Nephron (organoid): ENCODE results near the gene CELF2.

Experiments used
- H3K27ac Mint-ChIP-seq, 3 experiments: 2 replicates each; pipeline ENCODE4 v1.8.0; 2020; ENCODE audit warnings: mixed read lengths in 3 of 3, mild to moderate bottlenecking in 2 of 3, moderate library complexity in 1 of 3
- H3K27me3 Mint-ChIP-seq: 2 replicates; pipeline ENCODE4 v1.8.0; 2021; ENCODE audit warnings: low read depth, mild to moderate bottlenecking, moderate library complexity, mixed read lengths
- H3K36me3 Mint-ChIP-seq: 2 replicates; pipeline ENCODE4 v1.8.0; 2020; ENCODE audit warnings: low read depth, mixed read lengths
- H3K4me1 Mint-ChIP-seq: 2 replicates; pipeline ENCODE4 v1.8.0; 2020; ENCODE audit warnings: mixed read lengths
- H3K4me3 Mint-ChIP-seq, 3 experiments: 2 replicates each; pipeline ENCODE4 v1.8.0; 2020; ENCODE audit warnings: mild to moderate bottlenecking in 3 of 3, mixed read lengths in 3 of 3, moderate library complexity in 2 of 3
- H3K9me3 Mint-ChIP-seq: 2 replicates; pipeline ENCODE4 v1.8.0; 2020; ENCODE audit warnings: mixed read lengths
- CTCF ChIP-seq, 3 experiments: fragments of 200-600 bp; sonication (generic); IDR thresholded peaks; one replicate each; pipeline ENCODE4 v1.5.0; 2021; ENCODE audit warnings: antibody characterized with exemption in 3 of 3; ENCODE audit not compliant: unreplicated experiment in 3 of 3

CELF2 gene

GRCh38 chr10:11026773-11027172 lies 9.1 kb downstream of the CELF2 start:
- peaks cover 3% of the 10 kb centered on the region for H3K36me3 Mint-ChIP-seq
- peak overlapping the region; percentile 24 to 71 (median 65) for H3K27ac Mint-ChIP-seq
- H3K27me3 Mint-ChIP-seq, result peaks cover 21% of the 10 kb centered on the region
- H3K4me1 Mint-ChIP-seq, result peaks cover 71% of the 10 kb centered on the region
- no peaks in the 10 kb centered on the region for H3K9me3 Mint-ChIP-seq
- peak overlapping the region in 2 of 3 experiments; percentile 1 to 22 for H3K4me3 Mint-ChIP-seq
- no peak for TF ChIP-seq CTCF (IDR thresholded peaks at IDR 0.05; ENCODE audit: unreplicated experiment in 3 of 3)

GRCh38 chr10:11034762-11035161 lies 17.1 kb downstream of the CELF2 start:
- peaks cover 7% of the 10 kb centered on the region for H3K36me3 Mint-ChIP-seq
- peaks cover 7% of the 10 kb centered on the region for H3K27me3 Mint-ChIP-seq
- TF ChIP-seq CTCF (IDR thresholded peaks at IDR 0.05; ENCODE audit: unreplicated experiment in 3 of 3), result no peak
- no peak overlapping the region for H3K4me3 Mint-ChIP-seq
- no peaks in the 10 kb centered on the region for H3K9me3 Mint-ChIP-seq
- peaks cover 27% of the 10 kb centered on the region for H3K4me1 Mint-ChIP-seq
- H3K27ac Mint-ChIP-seq, result no peak overlapping the region

- Mint-ChIP-seq H3K4me1 (peaks cover 24% of the 10 kb centered on the region), H3K27ac (no peak overlapping the region), H3K36me3 (peaks cover 7% of the 10 kb centered on the region), H3K9me3 (no peaks in the 10 kb centered on the region), H3K4me3 (no peak overlapping the region), H3K27me3 (peaks cover under 1% of the 10 kb centered on the region)
- TF ChIP-seq CTCF (IDR thresholded peaks at IDR 0.05; ENCODE audit: unreplicated experiment in 3 of 3), result no peak
Measured at GRCh38 chr10:11035301-11035991, 17.8 kb downstream of the CELF2 start.

- H3K4me3 Mint-ChIP-seq, result no peak overlapping the region
- H3K27ac Mint-ChIP-seq, result no peak overlapping the region
- TF ChIP-seq CTCF (IDR thresholded peaks at IDR 0.05; ENCODE audit: unreplicated experiment in 3 of 3), result peak; percentile 50 to 63 (median 56)
- no peaks in the 10 kb centered on the region for H3K27me3 Mint-ChIP-seq
- peaks cover 7% of the 10 kb centered on the region for H3K36me3 Mint-ChIP-seq
- no peaks in the 10 kb centered on the region for H3K9me3 Mint-ChIP-seq
- peaks cover 24% of the 10 kb centered on the region for H3K4me1 Mint-ChIP-seq
Measured at GRCh38 chr10:11036424-11037011, 18.8 kb downstream of the CELF2 start.

- no peak overlapping the region for H3K27ac Mint-ChIP-seq
- H3K9me3 Mint-ChIP-seq, result no peaks in the 10 kb centered on the region
- H3K4me1 Mint-ChIP-seq, result peaks cover 28% of the 10 kb centered on the region
- no peak for TF ChIP-seq CTCF (IDR thresholded peaks at IDR 0.05; ENCODE audit: unreplicated experiment in 3 of 3)
- peaks cover 7% of the 10 kb centered on the region for H3K36me3 Mint-ChIP-seq
- H3K4me3 Mint-ChIP-seq, result no peak overlapping the region
- no peaks in the 10 kb centered on the region for H3K27me3 Mint-ChIP-seq
Measured at GRCh38 chr10:11037991-11038390, 20.3 kb downstream of the CELF2 start.

- H3K27me3 Mint-ChIP-seq, result no peaks in the 10 kb centered on the region
- no peak overlapping the region for H3K27ac Mint-ChIP-seq
- H3K9me3 Mint-ChIP-seq, result no peaks in the 10 kb centered on the region
- H3K4me1 Mint-ChIP-seq, result peaks cover 32% of the 10 kb centered on the region
- TF ChIP-seq CTCF (IDR thresholded peaks at IDR 0.05; ENCODE audit: unreplicated experiment in 3 of 3), result no peak
- H3K4me3 Mint-ChIP-seq, result no peak overlapping the region
- peaks cover 9% of the 10 kb centered on the region for H3K36me3 Mint-ChIP-seq
Measured at GRCh38 chr10:11042357-11042756, 24.7 kb downstream of the CELF2 start.
